Progenitor cell of endocrine pancreas (in vitro differentiated cells): Measurements from ENCODE around the gene TBL1XR1. TPM values are rescaled to one million over a fixed set of nuclear protein-coding genes. Genes with fewer than 3 reads are reported as not detected.
"Not testable (repeated sequence)": the region's sequence is repeated elsewhere in the genome, so short reads cannot be mapped to it uniquely, and the experiment has no call there.

Experiments used
- DNase-seq: peaks from one replicate; pipeline ENCODE4 v3.0.0; 2021; ENCODE audit warnings: low spot score; ENCODE audit not compliant: unreplicated experiment
- H3K27ac Mint-ChIP-seq: 2 replicates; pipeline ENCODE4 v1.8.0; 2021; ENCODE audit warnings: mild to moderate bottlenecking, moderate library complexity, mixed read lengths
- H3K27me3 Mint-ChIP-seq: 2 replicates; pipeline ENCODE4 v1.8.0; 2021; ENCODE audit warnings: mixed read lengths
- H3K36me3 Mint-ChIP-seq: 2 replicates; pipeline ENCODE4 v1.8.0; 2022; ENCODE audit warnings: mixed read lengths; ENCODE audit not compliant: insufficient read depth
- H3K4me1 Mint-ChIP-seq: 2 replicates; pipeline ENCODE4 v1.8.0; 2021; ENCODE audit warnings: low read depth, mixed read lengths
- H3K4me3 Mint-ChIP-seq: 2 replicates; pipeline ENCODE4 v1.8.0; 2021; ENCODE audit warnings: low read depth, mild to moderate bottlenecking, moderate library complexity, mixed read lengths
- H3K9me3 Mint-ChIP-seq: 2 replicates; pipeline ENCODE4 v1.8.0; 2021; ENCODE audit warnings: low read depth, mixed read lengths
- total RNA-seq: library from RNA; stranded (reverse); gene quantifications from 2 replicates; pipeline ENCODE4 v1.2.1, GENCODE V29; 2021
- TF ChIP-seq, protein P1 (sequence below): fragments of 200-600 bp; sonication (generic); IDR thresholded peaks from one replicate; pipeline ENCODE4 v1.5.0; 2021; ENCODE audit warnings: antibody characterized with exemption, mild to moderate bottlenecking; ENCODE audit not compliant: unreplicated experiment

Gene TBL1XR1
- total RNA-seq, 1 donor from 2014 or later: 207 TPM

DNA sequence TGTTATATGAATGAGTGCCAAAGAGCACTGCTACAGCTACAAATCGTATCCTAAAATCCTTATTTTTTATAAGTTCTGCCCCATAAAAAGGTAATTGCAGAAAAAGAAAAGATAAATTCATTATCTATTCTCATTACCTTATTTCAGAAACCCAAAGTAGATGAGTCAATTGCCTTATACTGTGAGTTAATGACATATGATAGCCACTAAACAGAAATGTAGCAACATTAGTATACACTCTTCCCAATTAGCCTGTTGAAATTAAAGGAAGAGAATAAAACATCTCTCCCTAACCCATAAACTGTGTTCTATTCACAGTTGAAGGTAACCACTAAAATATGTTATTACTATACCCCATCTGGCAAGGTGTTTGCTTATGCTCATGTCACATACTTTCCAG is 11.0 kb downstream of the TBL1XR1 start:
- Mint-ChIP-seq H3K4me1 (peaks cover 26% of the 10 kb centered on the region), H3K36me3 (peaks cover 5% of the 10 kb centered on the region), H3K9me3 (no peaks in the 10 kb centered on the region), H3K4me3 (no peak overlapping the region), H3K27ac (no peak overlapping the region), H3K27me3 (no peaks in the 10 kb centered on the region)
- DNase-seq: no peak
- TF ChIP-seq, protein P1, sequence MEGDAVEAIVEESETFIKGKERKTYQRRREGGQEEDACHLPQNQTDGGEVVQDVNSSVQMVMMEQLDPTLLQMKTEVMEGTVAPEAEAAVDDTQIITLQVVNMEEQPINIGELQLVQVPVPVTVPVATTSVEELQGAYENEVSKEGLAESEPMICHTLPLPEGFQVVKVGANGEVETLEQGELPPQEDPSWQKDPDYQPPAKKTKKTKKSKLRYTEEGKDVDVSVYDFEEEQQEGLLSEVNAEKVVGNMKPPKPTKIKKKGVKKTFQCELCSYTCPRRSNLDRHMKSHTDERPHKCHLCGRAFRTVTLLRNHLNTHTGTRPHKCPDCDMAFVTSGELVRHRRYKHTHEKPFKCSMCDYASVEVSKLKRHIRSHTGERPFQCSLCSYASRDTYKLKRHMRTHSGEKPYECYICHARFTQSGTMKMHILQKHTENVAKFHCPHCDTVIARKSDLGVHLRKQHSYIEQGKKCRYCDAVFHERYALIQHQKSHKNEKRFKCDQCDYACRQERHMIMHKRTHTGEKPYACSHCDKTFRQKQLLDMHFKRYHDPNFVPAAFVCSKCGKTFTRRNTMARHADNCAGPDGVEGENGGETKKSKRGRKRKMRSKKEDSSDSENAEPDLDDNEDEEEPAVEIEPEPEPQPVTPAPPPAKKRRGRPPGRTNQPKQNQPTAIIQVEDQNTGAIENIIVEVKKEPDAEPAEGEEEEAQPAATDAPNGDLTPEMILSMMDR: no peak

DNA sequence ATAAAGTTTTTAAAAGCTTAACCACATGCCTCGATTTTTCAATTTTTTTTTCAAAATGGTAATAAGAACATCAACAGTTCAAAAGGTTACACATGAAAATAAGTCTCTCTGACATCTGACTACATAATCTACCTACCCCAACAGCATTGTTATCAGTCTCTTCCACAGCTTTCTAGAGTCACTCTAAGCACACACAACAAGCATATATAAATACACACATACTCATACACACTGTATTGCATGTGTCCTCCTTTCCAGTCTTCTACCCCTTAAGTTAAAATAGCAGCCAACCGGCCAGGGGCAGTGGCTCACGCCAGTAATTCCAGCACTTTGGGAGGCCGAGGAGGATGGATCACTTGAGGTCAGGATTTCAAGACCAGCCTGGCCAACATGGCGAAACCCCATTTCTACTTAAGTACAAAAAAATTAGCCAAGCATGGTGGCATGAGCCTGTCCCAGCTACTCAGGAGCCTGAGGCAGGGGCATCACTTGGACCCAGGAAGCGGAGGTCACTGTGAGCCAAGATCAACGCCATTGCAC is 12.2 kb downstream of the TBL1XR1 start:
- H3K4me1 Mint-ChIP-seq: peaks cover 21% of the 10 kb centered on the region
- DNase-seq: no peak
- H3K9me3 Mint-ChIP-seq: peaks cover 3% of the 10 kb centered on the region
- H3K36me3 Mint-ChIP-seq: peaks cover 8% of the 10 kb centered on the region
- peak overlapping the region; percentile 78 for H3K27ac Mint-ChIP-seq
- no peak overlapping the region for H3K4me3 Mint-ChIP-seq
- TF ChIP-seq, protein P1: no peak
- H3K27me3 Mint-ChIP-seq: no peaks in the 10 kb centered on the region

DNA sequence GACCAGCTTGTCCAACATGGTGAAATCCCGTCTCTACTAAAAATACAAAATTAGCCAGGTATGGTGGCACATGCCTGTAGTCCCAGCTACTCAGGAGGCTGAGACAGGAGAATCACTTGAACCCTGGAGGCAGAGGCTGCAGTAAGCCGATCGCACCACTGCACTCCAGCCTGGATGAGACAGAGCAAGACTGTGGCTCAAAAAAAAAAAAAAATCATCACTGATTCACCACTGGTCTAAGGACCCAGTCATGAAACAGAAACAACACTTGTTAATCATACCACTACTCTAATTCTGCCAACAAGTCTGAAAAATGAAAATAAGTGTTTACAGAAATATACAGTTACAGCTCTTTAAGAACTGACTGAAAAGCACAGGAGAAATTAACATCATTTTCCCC is 12.7 kb downstream of the TBL1XR1 start:
- DNase-seq, H3K36me3 Mint-ChIP-seq, H3K4me3 Mint-ChIP-seq, H3K9me3 Mint-ChIP-seq, H3K27me3 Mint-ChIP-seq: not testable (repeated sequence)
- peak overlapping the region; percentile 78 for H3K27ac Mint-ChIP-seq
- peaks cover 22% of the 10 kb centered on the region for H3K4me1 Mint-ChIP-seq

DNA sequence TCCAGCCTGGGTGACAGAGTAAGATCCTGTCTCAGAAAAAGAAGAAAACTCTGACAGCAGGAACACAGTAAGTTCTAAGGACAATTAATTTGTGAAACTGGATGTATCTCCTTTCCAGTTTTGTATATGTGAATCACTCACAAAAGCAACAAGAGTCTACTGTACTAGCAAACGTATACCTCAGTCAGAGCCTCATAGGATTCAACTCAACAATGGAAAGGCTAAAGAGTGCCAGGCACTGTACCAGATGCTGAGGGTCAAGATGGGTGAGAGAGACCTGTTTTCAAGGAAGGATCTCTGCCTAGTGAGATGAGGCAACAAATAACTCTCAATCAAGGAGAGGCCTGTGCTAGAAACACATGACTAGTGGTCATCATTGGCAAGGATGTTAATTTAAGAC is 14.9 kb downstream of the TBL1XR1 start:
- Mint-ChIP-seq H3K4me1 (peaks cover 25% of the 10 kb centered on the region), H3K27me3 (no peaks in the 10 kb centered on the region), H3K4me3 (no peak overlapping the region), H3K36me3 (peaks cover 9% of the 10 kb centered on the region), H3K27ac (peak overlapping the region; percentile 64), H3K9me3 (peaks cover 3% of the 10 kb centered on the region)
- DNase-seq: no peak
- TF ChIP-seq, protein P1: no peak

DNA sequence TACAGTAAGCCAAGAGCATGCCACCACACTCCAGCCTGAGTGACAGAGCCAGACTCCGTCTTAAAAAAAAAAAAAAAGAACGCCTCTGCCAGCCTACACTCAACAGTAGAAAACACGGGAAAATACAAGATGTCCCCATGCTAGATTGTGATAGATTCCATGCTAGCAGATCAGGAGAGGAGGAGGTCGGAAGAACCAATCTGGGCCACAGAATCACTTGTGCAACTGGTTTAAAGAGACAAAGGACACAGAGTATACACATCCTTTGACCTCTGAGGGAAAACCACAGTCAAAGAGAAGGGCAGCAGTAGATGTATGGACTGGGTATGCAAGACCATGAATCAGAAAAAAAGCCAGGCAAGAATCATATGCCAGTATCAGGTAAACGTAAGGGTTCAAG is 15.9 kb downstream of the TBL1XR1 start:
- no peak for DNase-seq
- no peak overlapping the region for H3K27ac Mint-ChIP-seq
- no peaks in the 10 kb centered on the region for H3K27me3 Mint-ChIP-seq
- peaks cover 3% of the 10 kb centered on the region for H3K9me3 Mint-ChIP-seq
- H3K4me1 Mint-ChIP-seq: peaks cover 22% of the 10 kb centered on the region
- no peak overlapping the region for H3K4me3 Mint-ChIP-seq
- TF ChIP-seq, protein P1: no peak
- H3K36me3 Mint-ChIP-seq: peaks cover 9% of the 10 kb centered on the region

DNA sequence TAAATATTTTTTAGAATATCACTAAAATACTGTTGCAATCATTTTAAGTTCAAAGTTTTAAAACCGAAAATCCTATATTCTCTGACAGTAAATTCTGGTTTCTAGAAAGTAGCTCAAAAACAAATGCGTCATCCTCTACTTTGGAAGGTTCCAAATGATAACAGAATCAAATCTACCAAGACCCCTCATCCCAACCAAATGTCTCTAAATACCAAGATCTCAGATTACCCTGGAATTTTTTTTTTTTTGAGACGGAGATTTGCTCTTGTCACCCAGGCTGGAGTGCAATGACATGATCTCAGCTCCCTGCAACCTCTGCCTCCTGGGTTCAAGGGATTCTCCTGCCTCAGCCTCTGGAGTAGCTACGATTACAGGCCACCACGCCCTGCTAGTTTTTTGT is 16.8 kb downstream of the TBL1XR1 start:
- no peaks in the 10 kb centered on the region for H3K27me3 Mint-ChIP-seq
- H3K4me1 Mint-ChIP-seq: peaks cover 18% of the 10 kb centered on the region
- peaks cover 3% of the 10 kb centered on the region for H3K9me3 Mint-ChIP-seq
- H3K36me3 Mint-ChIP-seq: peaks cover 9% of the 10 kb centered on the region
- no peak overlapping the region for H3K27ac Mint-ChIP-seq
- H3K4me3 Mint-ChIP-seq: no peak overlapping the region
- no peak for DNase-seq
- TF ChIP-seq, protein P1: no peak
